SHP77 treated with DMSO at 0.1 percent for 48 hours (cell line): ENCODE measurements around the gene ELOA.
"Not testable (repeated sequence)": the region's sequence is repeated elsewhere in the genome, so short reads cannot be mapped to it uniquely, and the experiment has no call there.

Experiments used
- DNase-seq: peaks from one replicate; lab custom pipeline; 2025; lab: John Stamatoyannopoulos, UW

Gene ELOA

GRCh38 chr1:23783141-23783540 is 39.9 kb downstream of the ELOA start:
- not testable (repeated sequence) for DNase-seq

GRCh38 chr1:23784846-23785245 is 41.6 kb downstream of the ELOA start:
- DNase-seq = no peak

- no peak for DNase-seq
Measured at GRCh38 chr1:23787701-23788100, 44.4 kb downstream of the ELOA start.

- DNase-seq = no peak
Measured at GRCh38 chr1:23788695-23789094, 45.4 kb downstream of the ELOA start.

- peak; percentile 75 for DNase-seq
Measured at GRCh38 chr1:23790696-23791515, 47.6 kb downstream of the ELOA start, which contains the start of gene LYPLA2. TSS of gene LYPLA2 (plus strand) at chr1:23791145. CDS start at chr1:23792683, 1,538 bp downstream.

- DNase-seq = no peak
Measured at GRCh38 chr1:23791516-23792047, 48.3 kb downstream of the ELOA start.

GRCh38 chr1:23792151-23792945 is 49.1 kb downstream of the ELOA start:
- DNase-seq = no peak

- no peak for DNase-seq
Measured at GRCh38 chr1:23793018-23793781, 49.9 kb downstream of the ELOA start.

- no peak for DNase-seq
Measured at GRCh38 chr1:23793861-23794731, 50.8 kb downstream of the ELOA start.

- not testable (repeated sequence) for DNase-seq
Measured at GRCh38 chr1:23794732-23795182, 51.5 kb downstream of the ELOA start.

GRCh38 chr1:23795676-23796465 is 52.6 kb downstream of the ELOA start:
- DNase-seq = no peak

- DNase-seq = no peak
Measured at GRCh38 chr1:23796466-23797271, 53.4 kb downstream of the ELOA start.

- no peak for DNase-seq
Measured at GRCh38 chr1:23797478-23798448, 54.5 kb downstream of the ELOA start.

GRCh38 chr1:23798662-23799142 is 55.4 kb downstream of the ELOA start:
- no peak for DNase-seq

- no peak for DNase-seq
Measured at GRCh38 chr1:23799255-23799569, 55.9 kb downstream of the ELOA start.

- DNase-seq = no peak
Measured at GRCh38 chr1:23799570-23800399, 56.5 kb downstream of the ELOA start.
